NCI-H2029 treated with DMSO at 0.1 percent for 48 hours (cell line): Measurements from ENCODE around the gene NF1.
"Not testable (repeated sequence)": the region's sequence is repeated elsewhere in the genome, so short reads cannot be mapped to it uniquely, and the experiment has no call there.

Source experiments
- DNase-seq: peaks from one replicate; lab custom pipeline; 2025; lab: John Stamatoyannopoulos, UW

Gene NF1

GRCh38 chr17:31345191-31345747 lies 250.5 kb downstream of the NF1 start:
- DNase-seq = not testable (repeated sequence)

GRCh38 chr17:31349454-31349853 lies 254.7 kb downstream of the NF1 start:
- DNase-seq = no peak

GRCh38 chr17:31355935-31356334 lies 261.2 kb downstream of the NF1 start:
- no peak for DNase-seq

- no peak for DNase-seq
Observed at GRCh38 chr17:31357091-31357490, 262.3 kb downstream of the NF1 start.

GRCh38 chr17:31357839-31358394 lies 263.1 kb downstream of the NF1 start:
- DNase-seq = peak; percentile 43

- no peak for DNase-seq
Observed at GRCh38 chr17:31364012-31364411, 269.2 kb downstream of the NF1 start.

GRCh38 chr17:31366088-31366487 lies 271.3 kb downstream of the NF1 start:
- DNase-seq = no peak

GRCh38 chr17:31369266-31369665 lies 274.5 kb downstream of the NF1 start:
- no peak for DNase-seq

- no peak for DNase-seq
Observed at GRCh38 chr17:31371511-31372097, 276.8 kb downstream of the NF1 start.

GRCh38 chr17:31373150-31374093 lies 278.6 kb downstream of the NF1 start:
- DNase-seq = peak; percentile 41

- no peak for DNase-seq
Observed at GRCh38 chr17:31374094-31374447, 279.3 kb downstream of the NF1 start.

GRCh38 chr17:31374503-31374902 lies 279.7 kb downstream of the NF1 start:
- no peak for DNase-seq

- no peak for DNase-seq
Observed at GRCh38 chr17:31378638-31379037, 283.9 kb downstream of the NF1 start.

GRCh38 chr17:31379597-31380205 lies 284.9 kb downstream of the NF1 start:
- no peak for DNase-seq

- DNase-seq = no peak
Observed at GRCh38 chr17:31381165-31381668, 286.4 kb downstream of the NF1 start.

- not testable (repeated sequence) for DNase-seq
Observed at GRCh38 chr17:31382668-31383275, 288.0 kb downstream of the NF1 start.

GRCh38 chr17:31383488-31383887 lies 288.7 kb downstream of the NF1 start:
- DNase-seq = not testable (repeated sequence)

GRCh38 chr17:31385428-31386285 lies 290.9 kb downstream of the NF1 start:
- DNase-seq = no peak

GRCh38 chr17:31386542-31387075 lies 291.8 kb downstream of the NF1 start:
- DNase-seq = no peak

- DNase-seq = no peak
Observed at GRCh38 chr17:31387438-31387837, 292.7 kb downstream of the NF1 start.
